Transverse colon (tissue), 4 donors: Measurements from ENCODE around the gene ROBO1.

Experiments
- POLR2A ChIP-seq: fragments of 450-650 bp; IDR thresholded peaks from one replicate; pipeline ENCODE4 v1.6.1; 2016; ENCODE audit warnings: antibody characterized with exemption, mild to moderate bottlenecking, moderate library complexity
- POLR2AphosphoS5 ChIP-seq, 3 donors: sonication (generic); formaldehyde crosslinking; IDR thresholded peaks; one replicate each; pipeline ENCODE4 v1.6.1; 2016; ENCODE audit warnings: antibody characterized with exemption in 3 of 3
- TF ChIP-seq, protein P1 (sequence below), 5 experiments: fragments of 200-600 bp in 3 of 5; fragments of 450-650 bp in 2 of 5; sonication (generic) in 3 of 5; IDR thresholded peaks; 1 replicate in 2 of 5; 2 replicates in 3 of 5; pipeline ENCODE4 v1.5.1; 2016 to 2017; ENCODE audit warnings: antibody characterized with exemption in 5 of 5, inconsistent platforms in 3 of 5, mild to moderate bottlenecking in 2 of 5, moderate library complexity in 1 of 5

DNA sequence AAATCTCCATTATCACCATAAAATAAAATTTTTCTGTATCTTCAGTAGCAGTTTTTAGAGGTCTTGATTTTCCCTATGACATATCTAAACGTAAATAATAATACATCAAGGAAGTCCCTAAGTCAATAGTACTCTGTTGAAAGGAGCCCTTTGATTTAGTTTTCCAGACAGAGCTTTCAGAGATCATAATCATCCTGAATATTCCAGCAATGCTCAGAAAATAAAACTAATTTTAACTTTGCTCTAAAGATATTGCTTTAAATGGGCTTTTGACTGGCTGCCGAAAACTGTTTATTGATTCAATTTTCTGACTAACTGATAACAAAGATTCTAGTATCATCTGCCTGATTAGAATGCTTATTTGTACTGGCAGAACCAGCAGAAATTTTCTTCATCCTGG, 40.7 kb upstream of the ROBO1 start:
- TF ChIP-seq POLR2AphosphoS5 (IDR thresholded peaks at IDR 0.05) (no peak), POLR2A (no peak)
- TF ChIP-seq, protein P1, sequence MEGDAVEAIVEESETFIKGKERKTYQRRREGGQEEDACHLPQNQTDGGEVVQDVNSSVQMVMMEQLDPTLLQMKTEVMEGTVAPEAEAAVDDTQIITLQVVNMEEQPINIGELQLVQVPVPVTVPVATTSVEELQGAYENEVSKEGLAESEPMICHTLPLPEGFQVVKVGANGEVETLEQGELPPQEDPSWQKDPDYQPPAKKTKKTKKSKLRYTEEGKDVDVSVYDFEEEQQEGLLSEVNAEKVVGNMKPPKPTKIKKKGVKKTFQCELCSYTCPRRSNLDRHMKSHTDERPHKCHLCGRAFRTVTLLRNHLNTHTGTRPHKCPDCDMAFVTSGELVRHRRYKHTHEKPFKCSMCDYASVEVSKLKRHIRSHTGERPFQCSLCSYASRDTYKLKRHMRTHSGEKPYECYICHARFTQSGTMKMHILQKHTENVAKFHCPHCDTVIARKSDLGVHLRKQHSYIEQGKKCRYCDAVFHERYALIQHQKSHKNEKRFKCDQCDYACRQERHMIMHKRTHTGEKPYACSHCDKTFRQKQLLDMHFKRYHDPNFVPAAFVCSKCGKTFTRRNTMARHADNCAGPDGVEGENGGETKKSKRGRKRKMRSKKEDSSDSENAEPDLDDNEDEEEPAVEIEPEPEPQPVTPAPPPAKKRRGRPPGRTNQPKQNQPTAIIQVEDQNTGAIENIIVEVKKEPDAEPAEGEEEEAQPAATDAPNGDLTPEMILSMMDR (IDR thresholded peaks at IDR 0.05) = no peak
